Left forelimb (tissue), 1 donor: ENCODE measurements around the gene BICRA.
"Not testable (repeated sequence)": the region's sequence is repeated elsewhere in the genome, so short reads cannot be mapped to it uniquely, and the experiment has no call there.

ENCODE experiments used
- DNase-seq: peaks from one replicate; pipeline ENCODE4 v3.0.0-alpha.2; 2018; ENCODE audit warnings: low spot score

The BICRA gene

GRCh38 chr19:47631681-47632446 lies 22.9 kb downstream of the BICRA start:
- DNase-seq = no peak

GRCh38 chr19:47633517-47633916 lies 24.6 kb downstream of the BICRA start:
- DNase-seq = no peak

DNA sequence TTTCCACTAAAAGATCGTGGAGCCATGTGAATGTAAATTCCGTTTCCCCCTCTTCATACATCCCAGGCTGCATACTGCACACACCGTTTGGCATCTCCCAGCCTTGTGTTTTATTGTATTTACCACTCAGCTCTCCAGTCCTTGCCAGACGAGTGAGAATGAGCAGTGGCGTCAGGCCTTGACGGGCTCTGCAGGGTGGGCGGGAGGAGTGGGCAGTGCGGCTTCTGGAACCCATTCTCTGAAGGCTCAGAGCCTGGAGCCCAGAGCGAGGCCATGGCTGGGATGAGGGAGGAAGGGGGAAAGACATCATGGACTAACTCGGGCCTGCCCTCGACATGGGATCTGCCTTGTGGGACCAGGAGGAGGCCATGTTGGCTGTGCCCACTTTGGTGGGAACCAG lies 25.1 kb downstream of the BICRA start:
- no peak for DNase-seq

DNA sequence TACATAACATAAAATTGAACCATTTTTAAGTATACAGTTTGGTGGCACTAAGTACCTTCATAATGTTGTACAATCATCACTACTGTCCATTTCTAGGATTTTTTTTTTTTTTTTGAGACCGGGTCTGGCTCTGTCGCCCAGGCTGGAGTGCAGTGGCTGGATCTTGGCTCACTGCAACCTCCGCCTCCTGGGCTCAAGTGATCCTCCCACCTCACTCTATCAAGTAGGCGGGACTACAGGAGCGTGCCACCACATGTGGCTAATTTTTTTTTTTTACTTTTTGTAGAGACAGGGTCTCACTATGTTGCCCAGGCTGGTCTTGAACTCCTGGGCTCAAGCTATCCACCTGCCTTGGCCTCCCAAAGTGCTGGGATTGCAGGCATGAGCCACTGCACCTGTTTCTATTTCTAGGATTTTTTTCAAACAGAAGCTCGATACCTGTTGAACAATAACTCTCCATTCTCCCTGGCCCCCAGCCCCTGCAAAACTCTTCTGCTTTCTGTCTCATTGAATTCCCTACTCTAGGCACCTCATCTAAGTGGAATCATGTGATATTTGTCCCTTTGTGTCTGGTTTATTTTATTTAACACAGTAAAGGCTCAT lies 26.3 kb downstream of the BICRA start:
- not testable (repeated sequence) for DNase-seq

DNA sequence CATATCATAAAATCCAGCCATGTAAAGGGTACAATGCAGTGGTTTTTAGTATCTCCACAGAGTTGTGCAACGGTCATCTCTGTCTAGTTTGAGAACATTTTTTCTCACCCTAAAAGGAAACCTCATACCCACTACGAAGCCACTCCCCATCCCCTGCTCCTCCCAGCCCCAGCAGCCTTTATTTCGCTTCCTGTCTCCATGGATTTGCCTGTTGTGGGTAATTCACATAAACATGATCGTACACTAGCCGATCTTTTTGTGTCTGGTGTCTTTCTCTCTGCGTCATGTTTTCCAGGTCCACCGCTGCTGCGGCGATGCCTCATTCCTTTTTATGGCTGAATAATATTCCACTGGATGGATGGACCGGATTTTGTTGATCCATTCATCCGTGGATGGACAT lies 28.6 kb downstream of the BICRA start:
- DNase-seq = no peak

DNA sequence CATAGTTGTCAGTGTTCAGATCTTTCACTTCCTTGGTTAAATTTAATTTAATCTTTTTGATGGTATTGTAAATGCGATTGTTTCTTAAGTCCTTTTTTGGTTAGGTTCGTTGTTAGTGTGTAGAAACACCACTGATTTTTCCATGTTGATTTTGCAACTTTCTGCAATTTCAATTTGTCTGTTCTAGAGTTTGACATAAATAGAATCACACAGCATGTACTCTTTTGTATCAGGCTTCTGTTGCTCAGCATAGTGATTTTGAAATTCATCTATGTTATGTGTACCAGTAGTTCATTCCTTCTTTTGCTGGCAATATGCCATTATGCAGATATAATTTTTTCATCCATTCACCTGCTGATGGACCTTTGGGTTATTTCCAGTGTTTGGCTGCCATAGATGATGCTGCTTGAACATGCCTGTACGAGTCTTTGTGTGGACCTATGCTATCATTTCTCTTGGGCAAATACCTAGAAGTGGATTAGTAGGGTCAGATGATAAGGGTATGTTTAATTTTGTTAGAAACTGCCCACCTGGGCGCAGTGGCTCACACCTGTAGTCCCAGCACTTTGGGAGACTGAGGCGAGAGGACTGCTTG lies 33.1 kb downstream of the BICRA start:
- DNase-seq = no peak

DNA sequence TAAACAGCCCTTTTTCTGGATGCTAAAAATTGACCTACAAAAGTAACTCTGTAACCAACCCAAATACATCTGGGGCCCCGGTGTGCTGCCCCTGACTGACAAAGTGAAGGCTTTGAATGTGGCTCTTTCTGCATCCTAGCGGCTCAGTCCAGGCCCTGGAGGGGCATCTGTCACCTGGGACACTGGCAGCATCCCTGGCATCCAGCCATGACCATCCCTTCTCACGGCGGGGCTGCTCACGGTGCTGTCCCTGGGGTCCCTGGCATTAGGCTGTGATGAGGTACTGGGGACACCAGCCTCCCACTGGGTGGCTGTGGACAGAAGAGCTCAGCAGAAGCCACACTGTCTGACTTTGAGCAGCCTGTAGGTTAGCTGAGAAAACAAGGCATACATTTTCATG lies 34.3 kb downstream of the BICRA start:
- no peak for DNase-seq

- no peak for DNase-seq
Measured at GRCh38 chr19:47644199-47644598, 35.3 kb downstream of the BICRA start.

GRCh38 chr19:47644743-47645482 lies 36.0 kb downstream of the BICRA start:
- DNase-seq = no peak

GRCh38 chr19:47646924-47647323 lies 38.0 kb downstream of the BICRA start:
- DNase-seq = no peak

DNA sequence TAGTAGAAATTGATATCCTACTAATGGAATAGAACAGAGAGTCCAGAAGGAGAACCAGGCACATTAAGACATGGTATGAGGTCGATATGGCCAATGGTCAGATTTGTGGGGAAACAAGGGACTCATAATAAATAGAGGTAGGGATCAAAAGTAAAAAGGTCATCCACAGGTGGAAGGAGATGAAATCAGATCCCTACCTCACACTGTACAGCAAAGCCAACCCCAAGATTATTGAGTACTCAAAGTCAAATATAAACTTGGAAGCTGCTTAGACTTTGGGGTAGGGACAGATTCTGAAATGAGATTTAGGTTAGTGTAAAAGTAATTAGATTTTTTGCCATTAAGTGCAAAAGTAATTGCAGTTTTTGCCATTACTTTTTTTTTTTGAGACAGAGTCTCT lies 40.7 kb downstream of the BICRA start:
- no peak for DNase-seq

DNA sequence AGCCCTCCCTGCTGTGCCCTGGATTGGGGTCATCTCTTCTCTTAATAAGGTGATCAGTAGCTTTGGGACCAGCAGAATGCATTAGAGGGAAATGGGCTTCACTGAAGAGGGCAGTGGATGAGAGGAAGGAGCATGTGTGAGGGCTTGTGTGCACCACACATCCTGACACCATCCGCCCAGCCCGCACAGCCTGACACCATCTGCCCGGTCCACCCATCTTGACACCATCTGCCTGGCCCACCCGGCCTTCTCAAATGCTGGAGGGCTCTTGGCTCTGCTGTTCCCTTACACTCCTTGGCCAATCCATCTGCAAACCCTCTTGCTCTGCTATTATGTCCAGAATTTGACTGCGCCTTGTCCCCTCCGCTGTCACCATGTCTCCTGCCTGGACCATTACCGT lies 41.8 kb downstream of the BICRA start:
- no peak for DNase-seq

DNA sequence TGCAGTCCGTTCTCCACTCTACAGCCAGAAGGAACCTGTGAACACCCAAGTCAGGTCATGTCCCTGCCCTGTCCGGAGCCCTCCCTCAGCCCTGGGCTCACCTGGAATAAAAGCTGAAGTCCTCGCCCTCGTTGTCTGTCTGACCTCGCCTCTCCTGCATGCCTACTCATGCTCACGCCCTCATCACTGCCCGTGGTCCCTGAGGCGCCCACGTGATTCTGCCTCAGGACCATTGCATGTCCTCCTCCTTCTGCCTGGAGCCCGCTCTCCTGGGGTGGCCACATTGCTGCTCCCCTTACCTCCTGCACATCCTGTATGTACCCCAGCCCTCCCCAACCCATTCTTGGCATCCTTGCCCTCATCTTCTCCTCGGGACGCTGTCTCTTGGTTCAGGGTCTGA lies 42.2 kb downstream of the BICRA start:
- DNase-seq = no peak

- no peak for DNase-seq
Measured at GRCh38 chr19:47651691-47652090, 42.8 kb downstream of the BICRA start.

GRCh38 chr19:47652285-47652684 lies 43.4 kb downstream of the BICRA start:
- no peak for DNase-seq

- DNase-seq = no peak
Measured at GRCh38 chr19:47653856-47654255, 44.9 kb downstream of the BICRA start.

DNA sequence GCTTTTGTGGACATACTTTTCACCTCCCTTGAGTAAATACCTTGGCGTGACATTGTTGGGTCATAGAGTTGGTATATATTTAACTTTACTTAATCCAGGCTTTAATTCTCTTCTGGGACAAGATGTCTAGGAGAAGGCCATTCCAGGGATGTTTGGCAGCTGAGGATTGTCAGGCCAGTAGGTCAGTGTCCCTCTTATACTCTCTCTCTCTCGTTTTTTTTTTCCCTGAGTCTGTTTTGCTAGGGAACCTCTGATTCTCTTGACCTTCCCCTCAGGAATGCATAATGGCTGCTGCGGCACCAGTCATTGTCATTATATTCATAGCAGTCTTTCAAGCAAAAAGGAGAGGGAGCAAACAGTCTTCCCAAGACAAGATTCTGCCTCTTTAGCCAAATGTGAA lies 48.8 kb downstream of the BICRA start:
- DNase-seq = no peak

DNA sequence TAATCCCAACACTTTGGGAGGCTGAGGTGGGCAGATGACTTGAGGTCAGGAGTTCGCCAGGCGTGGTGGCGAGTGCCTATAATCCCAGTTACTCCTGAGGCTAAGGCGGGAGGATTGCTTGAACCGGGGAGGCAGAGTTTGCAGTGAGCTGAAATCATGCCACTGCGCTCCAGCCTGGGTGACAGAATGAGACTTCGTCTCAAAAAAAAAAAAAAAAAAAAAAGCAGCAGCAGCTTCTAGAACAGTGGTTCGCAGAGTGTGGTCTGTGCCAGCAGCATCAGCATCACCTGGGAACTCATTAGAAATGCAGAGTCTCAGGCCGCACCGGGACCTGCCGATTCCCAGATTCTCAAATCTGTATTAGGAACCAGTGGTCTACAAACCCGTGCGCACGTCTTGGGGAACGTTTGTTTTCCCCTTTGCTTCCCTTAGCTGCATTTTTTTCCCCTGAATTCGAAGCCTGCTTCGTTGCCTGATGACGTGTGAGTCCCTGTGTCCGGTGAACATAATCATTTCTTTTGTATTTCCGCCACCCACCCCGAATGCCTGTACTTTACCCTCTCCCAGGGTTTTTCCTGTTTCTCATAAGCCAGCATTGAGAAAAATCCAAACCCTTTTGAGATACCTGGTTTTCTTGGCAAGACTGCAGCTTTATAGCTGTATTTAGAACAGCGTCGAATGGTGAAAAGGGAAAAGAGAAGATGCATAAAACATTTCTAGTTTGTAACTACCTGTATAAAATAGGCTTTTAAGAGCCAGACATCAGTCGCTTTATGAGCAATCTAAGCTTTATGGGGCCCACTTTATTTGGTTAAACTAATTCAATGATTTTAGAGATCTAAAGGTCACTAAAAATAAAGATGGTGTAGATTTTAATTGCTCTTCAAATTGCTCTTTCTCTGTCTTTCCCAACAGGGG lies 49.8 kb downstream of the BICRA start:
- DNase-seq = no peak

GRCh38 chr19:47660435-47660832 lies 51.5 kb downstream of the BICRA start:
- DNase-seq = no peak

DNA sequence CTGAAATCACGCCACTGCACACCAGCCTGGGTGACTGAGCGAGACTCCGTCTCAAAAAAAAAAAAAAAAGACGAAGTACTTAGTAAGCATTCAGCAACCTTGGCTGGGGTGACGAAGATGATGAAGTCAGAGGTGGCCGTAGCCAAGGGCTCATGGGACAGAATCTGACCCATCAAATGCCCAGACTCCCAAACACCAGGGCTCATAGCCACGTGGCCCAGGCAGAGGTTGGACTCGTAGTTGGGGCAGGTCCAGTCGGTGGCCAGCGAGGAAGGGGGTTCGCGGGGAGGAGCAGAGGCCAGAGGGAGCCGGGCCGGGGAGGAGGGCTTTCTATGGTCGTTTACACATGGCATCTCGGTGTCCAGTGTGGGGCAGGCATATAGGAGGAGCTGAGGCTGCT lies 52.2 kb downstream of the BICRA start:
- no peak for DNase-seq

DNA sequence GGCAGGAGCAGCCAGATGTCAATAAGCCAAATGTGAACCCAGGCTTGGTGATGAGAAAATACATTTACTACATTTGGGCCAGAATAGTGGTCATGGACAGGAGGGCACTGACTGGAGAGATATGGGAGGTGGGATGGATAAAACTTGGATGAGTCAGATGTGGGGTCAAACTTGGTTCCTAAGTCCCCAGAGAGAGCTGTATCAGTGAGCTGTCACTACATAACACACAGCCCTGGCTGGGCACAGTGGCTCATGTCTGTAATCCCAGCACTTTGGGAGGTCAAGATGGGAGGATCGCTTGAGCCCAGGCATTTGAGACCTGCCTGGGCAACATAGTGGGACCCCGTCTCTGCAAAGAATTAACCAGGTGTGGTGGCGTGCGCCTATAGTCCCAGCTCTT lies 52.7 kb downstream of the BICRA start:
- no peak for DNase-seq

DNA sequence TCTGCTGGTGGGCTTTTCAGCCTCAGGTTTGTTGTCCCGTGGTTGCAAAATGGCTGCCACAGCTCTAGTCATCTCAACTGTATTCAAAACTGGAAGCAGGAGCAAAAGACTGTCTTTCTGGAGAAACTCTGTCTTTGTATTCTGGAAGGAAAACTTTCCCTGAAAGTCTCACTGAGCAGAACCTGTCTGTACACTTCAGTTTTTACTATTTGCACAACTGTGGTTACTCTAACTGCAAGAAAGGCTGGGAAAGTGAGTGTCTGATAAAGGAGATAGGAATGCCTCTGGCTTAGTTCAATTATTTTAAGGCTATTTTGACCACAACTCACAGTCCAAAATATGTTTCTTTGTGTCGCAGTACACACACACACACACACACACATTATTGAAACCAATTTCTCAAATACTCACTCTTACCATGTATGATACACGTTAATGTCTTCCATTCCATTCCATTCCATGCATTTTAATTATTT lies 54.5 kb downstream of the BICRA start:
- DNase-seq = no peak
